Kasumi-1 (cell line): ENCODE results near the gene ABHD16B.
"Not testable (repeated sequence)": the region's sequence is repeated elsewhere in the genome, so short reads cannot be mapped to it uniquely, and the experiment has no call there.

Experiments
- DNase-seq, 2 experiments: peaks; one replicate each; lab custom pipeline; 2025; lab: John Stamatoyannopoulos, UW

ABHD16B gene

GRCh38 chr20:63834491-63834880 is 26.8 kb upstream of the ABHD16B start:
- no peak for DNase-seq

- DNase-seq = no peak
These were observed 26.1 kb upstream of the ABHD16B start for GRCh38 chr20:63835021-63835858.

- no peak for DNase-seq
These were observed 24.6 kb upstream of the ABHD16B start for GRCh38 chr20:63836458-63837344.

GRCh38 chr20:63837479-63837878 is 23.8 kb upstream of the ABHD16B start:
- DNase-seq = no peak

- DNase-seq = no peak
These were observed 21.7 kb upstream of the ABHD16B start for GRCh38 chr20:63839620-63840019.

GRCh38 chr20:63840405-63840828 is 20.9 kb upstream of the ABHD16B start:
- no peak for DNase-seq

GRCh38 chr20:63842258-63842657 is 19.0 kb upstream of the ABHD16B start:
- DNase-seq = no peak

- DNase-seq = no peak
These were observed 18.1 kb upstream of the ABHD16B start for GRCh38 chr20:63843222-63843621.

- no peak for DNase-seq
These were observed 17.5 kb upstream of the ABHD16B start for GRCh38 chr20:63843778-63844177.

GRCh38 chr20:63844511-63844991 is 16.7 kb upstream of the ABHD16B start:
- no peak for DNase-seq

GRCh38 chr20:63846128-63846771 is 15.0 kb upstream of the ABHD16B start:
- no peak for DNase-seq

- DNase-seq = no peak
These were observed 14.4 kb upstream of the ABHD16B start for GRCh38 chr20:63846888-63847236.

- DNase-seq = peak; percentile 71 to 76
These were observed 13.9 kb upstream of the ABHD16B start for GRCh38 chr20:63847237-63848002.

- no peak for DNase-seq
These were observed 13.0 kb upstream of the ABHD16B start for GRCh38 chr20:63848003-63848911.

GRCh38 chr20:63850689-63851547 is 10.4 kb upstream of the ABHD16B start:
- peak; percentile 29 to 41 for DNase-seq

- DNase-seq = not testable (repeated sequence)
These were observed 9.8 kb upstream of the ABHD16B start for GRCh38 chr20:63851548-63851943.

- DNase-seq = not testable (repeated sequence)
These were observed 7.6 kb upstream of the ABHD16B start for GRCh38 chr20:63853733-63854068.

GRCh38 chr20:63854069-63854765 is 7.1 kb upstream of the ABHD16B start:
- peak; percentile 32 to 43 for DNase-seq

- DNase-seq = no peak
These were observed 6.4 kb upstream of the ABHD16B start for GRCh38 chr20:63854766-63855362.
